ENCODE data around the gene PINK1. TPM values are rescaled to one million over a fixed set of nuclear protein-coding genes. Genes with fewer than 3 reads are reported as not detected.

PINK1 gene
- total RNA-seq, 1 donor, result 79.3 TPM

GRCh38 chr1:20684651-20685050 lies 51.4 kb downstream of the PINK1 start:
- H3K27me3 ChIP-seq (ENCODE audit: insufficient read depth, low read length), result no peaks in the 10 kb centered on the region
- H3K27ac ChIP-seq (ENCODE audit: low read depth, low read length), result no peak overlapping the region
- no peaks in the 10 kb centered on the region for H3K36me3 ChIP-seq (ENCODE audit: insufficient read depth, low read length)
- peak; percentile 54 for DNase-seq (ENCODE audit: insufficient read length, low spot score, missing footprints)
- no peaks in the 10 kb centered on the region for H3K4me1 ChIP-seq (ENCODE audit: insufficient read depth, low read length)
- H3K4me3 ChIP-seq (ENCODE audit: insufficient read depth, low read length), result no peak overlapping the region
- H4K20me1 ChIP-seq (ENCODE audit: insufficient read depth, low read length), result no peaks in the 10 kb centered on the region
- no peaks in the 10 kb centered on the region for H3K9me3 ChIP-seq (ENCODE audit: low read depth, low read length)
- TF ChIP-seq CTCF (IDR thresholded peaks at IDR 0.05; ENCODE audit: extremely low read depth, low read depth, low read length), result no peak
- H3K4me2 ChIP-seq (ENCODE audit: insufficient read depth, low read length), result no peak overlapping the region
- no peak overlapping the region for H2AFZ ChIP-seq (ENCODE audit: low read length)
- H3K79me2 ChIP-seq (ENCODE audit: insufficient read depth, low read length), result no peaks in the 10 kb centered on the region

- H3K4me3 ChIP-seq (ENCODE audit: insufficient read depth, low read length), result no peak overlapping the region
- no peak for TF ChIP-seq CTCF (IDR thresholded peaks at IDR 0.05; ENCODE audit: extremely low read depth, low read depth, low read length)
- no peak overlapping the region for H3K4me2 ChIP-seq (ENCODE audit: insufficient read depth, low read length)
- no peak overlapping the region for H3K27ac ChIP-seq (ENCODE audit: low read depth, low read length)
- peak; percentile 25 for DNase-seq (ENCODE audit: insufficient read length, low spot score, missing footprints)
- H2AFZ ChIP-seq (ENCODE audit: low read length), result no peak overlapping the region
- no peaks in the 10 kb centered on the region for H3K4me1 ChIP-seq (ENCODE audit: insufficient read depth, low read length)
- H3K79me2 ChIP-seq (ENCODE audit: insufficient read depth, low read length), result no peaks in the 10 kb centered on the region
- H3K27me3 ChIP-seq (ENCODE audit: insufficient read depth, low read length), result no peaks in the 10 kb centered on the region
- H3K9me3 ChIP-seq (ENCODE audit: low read depth, low read length), result no peaks in the 10 kb centered on the region
- H3K36me3 ChIP-seq (ENCODE audit: insufficient read depth, low read length), result no peaks in the 10 kb centered on the region
- no peaks in the 10 kb centered on the region for H4K20me1 ChIP-seq (ENCODE audit: insufficient read depth, low read length)
These were observed 51.9 kb downstream of the PINK1 start for GRCh38 chr1:20685099-20685662.

DNA sequence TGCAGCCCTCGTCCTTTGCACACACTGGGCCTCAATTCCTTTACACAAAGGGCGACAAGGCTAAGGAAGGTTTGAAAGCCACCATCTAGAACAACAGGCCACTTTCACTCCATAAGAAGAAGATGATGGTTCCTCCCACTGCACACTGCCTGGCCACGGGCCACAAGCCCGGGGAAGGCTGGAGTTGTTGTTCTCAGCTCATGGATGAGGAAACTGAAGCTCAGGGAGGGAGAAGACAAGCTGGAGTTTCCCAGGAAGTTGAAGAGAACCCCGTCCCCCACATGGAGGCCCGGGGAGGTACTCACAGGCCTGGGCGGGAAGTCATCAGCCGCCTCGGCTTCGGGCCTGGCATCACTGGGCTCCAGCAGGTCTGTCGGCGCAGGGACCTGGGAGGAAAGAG lies 52.5 kb downstream of the PINK1 start:
- no peak for TF ChIP-seq CTCF (IDR thresholded peaks at IDR 0.05; ENCODE audit: extremely low read depth, low read depth, low read length)
- Histone ChIP-seq H2AFZ (ENCODE audit: low read length) (no peak overlapping the region), H4K20me1 (ENCODE audit: insufficient read depth, low read length) (no peaks in the 10 kb centered on the region), H3K4me3 (ENCODE audit: insufficient read depth, low read length) (no peak overlapping the region), H3K27me3 (ENCODE audit: insufficient read depth, low read length) (no peaks in the 10 kb centered on the region), H3K9me3 (ENCODE audit: low read depth, low read length) (no peaks in the 10 kb centered on the region), H3K36me3 (ENCODE audit: insufficient read depth, low read length) (no peaks in the 10 kb centered on the region), H3K4me1 (ENCODE audit: insufficient read depth, low read length) (no peaks in the 10 kb centered on the region), H3K4me2 (ENCODE audit: insufficient read depth, low read length) (no peak overlapping the region), H3K27ac (ENCODE audit: low read depth, low read length) (no peak overlapping the region), H3K79me2 (ENCODE audit: insufficient read depth, low read length) (no peaks in the 10 kb centered on the region)
- DNase-seq (ENCODE audit: insufficient read length, low spot score, missing footprints), result peak; percentile 44

GRCh38 chr1:20686883-20687725 lies 53.8 kb downstream of the PINK1 start:
- Histone ChIP-seq H2AFZ (ENCODE audit: low read length) (no peak overlapping the region), H3K79me2 (ENCODE audit: insufficient read depth, low read length) (no peaks in the 10 kb centered on the region), H4K20me1 (ENCODE audit: insufficient read depth, low read length) (no peaks in the 10 kb centered on the region), H3K36me3 (ENCODE audit: insufficient read depth, low read length) (no peaks in the 10 kb centered on the region), H3K9me3 (ENCODE audit: low read depth, low read length) (no peaks in the 10 kb centered on the region), H3K27me3 (ENCODE audit: insufficient read depth, low read length) (no peaks in the 10 kb centered on the region), H3K4me2 (ENCODE audit: insufficient read depth, low read length) (no peak overlapping the region), H3K27ac (ENCODE audit: low read depth, low read length) (no peak overlapping the region), H3K4me3 (ENCODE audit: insufficient read depth, low read length) (no peak overlapping the region), H3K4me1 (ENCODE audit: insufficient read depth, low read length) (no peaks in the 10 kb centered on the region)
- DNase-seq (ENCODE audit: insufficient read length, low spot score, missing footprints), result peak; percentile 69
- TF ChIP-seq CTCF (IDR thresholded peaks at IDR 0.05; ENCODE audit: extremely low read depth, low read depth, low read length), result no peak

Data from osteoblast (primary cell).